ENCODE results near the gene SLC3A2.
"Not testable (repeated sequence)": the region's sequence is repeated elsewhere in the genome, so short reads cannot be mapped to it uniquely, and the experiment has no call there.

Gene SLC3A2

DNA sequence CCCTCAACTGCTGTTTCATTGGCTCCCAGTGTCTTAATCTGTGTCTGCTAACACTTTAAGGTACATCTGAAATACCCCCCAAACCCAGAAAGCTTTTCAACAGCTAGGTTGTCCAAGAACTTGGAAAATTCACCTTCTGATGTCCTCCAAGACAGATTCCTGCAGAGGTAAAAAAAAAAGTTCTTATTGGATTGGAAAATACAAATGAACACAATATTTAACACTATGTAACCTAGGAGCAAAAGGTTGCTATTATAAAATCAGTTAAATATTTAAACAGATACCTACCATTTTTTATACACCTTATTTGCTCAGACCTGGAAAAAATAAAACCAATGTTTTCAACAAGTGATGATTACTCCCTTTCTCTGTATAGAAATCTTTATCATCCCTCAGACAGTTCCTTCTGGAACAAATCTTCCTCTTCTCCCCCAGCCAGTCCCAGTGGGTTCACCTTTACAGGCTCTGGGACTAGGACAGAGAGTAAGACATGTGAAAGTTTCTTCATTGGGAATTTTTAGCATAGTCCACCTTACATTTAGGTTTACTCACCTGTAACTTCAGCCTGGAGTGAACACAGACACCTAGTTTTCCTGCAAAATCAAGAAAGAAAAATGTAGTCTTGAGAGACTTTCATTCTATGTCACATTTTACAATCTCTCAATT is 28.0 kb upstream of the SLC3A2 start:
- no peak for DNase-seq

DNA sequence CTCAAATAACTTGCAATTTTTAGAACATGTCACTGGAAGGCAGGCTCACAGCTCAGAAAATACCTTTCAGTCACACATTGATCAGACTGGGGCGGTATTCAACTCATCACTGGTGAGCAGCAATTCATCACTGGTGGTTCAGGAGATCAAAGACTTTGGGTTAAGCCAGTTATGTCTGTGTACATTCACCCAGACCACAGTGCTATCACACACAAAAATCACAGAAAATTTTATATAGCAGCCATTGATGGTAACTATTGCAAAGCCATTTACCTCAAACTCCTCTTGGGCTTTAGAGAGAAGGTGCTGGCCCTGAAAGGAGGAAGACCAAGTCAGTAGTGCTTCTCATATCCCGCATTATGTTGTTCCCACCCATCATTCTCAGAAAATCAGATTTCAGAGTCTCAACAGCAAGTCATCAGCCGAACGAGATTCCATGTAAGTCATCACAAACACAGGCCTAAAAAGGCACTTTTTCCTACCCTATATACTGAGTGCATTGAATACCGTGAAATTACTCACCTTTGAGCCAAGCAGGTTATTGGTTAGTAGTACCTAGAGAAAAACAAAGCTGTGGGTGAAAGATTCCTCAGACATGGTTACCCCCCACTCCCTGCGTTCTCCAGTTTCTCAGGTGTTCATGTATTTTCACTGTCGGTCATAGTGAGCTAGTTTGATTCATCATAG is 27.3 kb upstream of the SLC3A2 start:
- DNase-seq = no peak

DNA sequence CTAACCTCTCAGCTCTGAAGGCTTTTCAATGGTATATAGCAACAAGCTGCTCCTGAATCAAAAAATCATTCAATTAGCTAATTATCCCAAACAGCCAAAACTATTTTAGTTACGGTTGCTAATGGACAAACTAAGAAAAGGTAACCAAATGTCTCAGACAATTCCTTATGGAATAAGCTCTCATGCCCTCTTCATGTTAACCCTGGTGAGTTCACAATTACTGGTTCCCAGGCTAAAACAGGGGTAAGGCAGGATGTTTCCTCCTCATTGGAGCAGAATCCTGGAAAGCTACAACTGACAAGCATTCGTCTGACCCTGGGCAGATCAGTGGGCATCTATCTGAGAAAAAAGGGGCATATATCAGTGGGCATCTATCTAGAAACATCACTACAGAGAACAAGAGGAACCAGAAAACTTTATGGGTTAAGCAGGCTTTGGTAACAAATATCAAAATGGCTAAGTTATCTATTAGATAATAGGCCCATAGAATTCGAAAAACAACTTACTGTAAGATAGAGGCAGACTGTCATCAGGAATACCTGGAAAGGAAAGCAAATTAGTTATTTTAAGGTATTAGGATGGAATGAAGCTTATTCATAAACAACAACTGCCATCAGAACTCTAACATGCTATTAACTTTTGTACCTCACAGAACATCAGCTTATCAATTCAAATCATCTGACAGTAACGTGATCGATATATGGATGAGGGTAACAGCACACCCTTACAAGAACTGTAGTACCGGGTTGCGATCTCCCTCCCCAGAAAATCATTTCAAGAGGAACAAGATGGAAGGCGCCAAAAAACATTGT is 26.5 kb upstream of the SLC3A2 start:
- no peak for DNase-seq

DNA sequence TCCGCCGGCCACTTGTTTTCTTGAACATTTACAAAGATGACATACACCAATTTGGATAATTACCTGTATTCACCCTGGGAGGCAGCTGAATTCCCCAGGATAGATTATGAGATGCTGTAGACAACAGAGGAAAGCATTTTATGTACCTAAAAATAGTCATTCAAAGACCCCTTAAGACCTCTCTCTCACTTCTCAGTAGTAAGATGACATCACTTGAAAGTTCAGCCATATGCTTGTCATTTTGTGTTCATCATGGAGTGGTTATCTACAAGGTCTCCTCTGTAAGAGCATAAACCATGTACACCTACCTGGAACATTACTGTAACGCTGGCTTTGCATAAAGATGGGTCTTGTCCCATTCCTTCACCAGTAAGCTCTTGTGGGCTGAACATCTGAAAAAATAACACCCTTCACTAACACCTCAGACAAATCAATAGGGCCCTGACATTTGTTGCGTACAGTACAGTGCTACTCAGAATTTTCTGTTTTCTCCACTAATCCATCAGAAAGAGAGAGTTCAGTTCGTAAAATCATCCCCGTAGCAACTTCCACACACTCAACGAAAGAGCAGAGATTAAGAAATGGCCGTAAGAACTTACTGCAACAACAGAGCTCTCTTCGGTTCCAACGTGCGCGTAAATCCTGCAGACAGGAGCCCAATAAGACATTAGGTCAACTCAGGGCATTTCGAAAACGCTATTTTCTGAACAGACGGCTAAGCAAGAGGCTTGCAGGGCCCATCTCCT is 25.7 kb upstream of the SLC3A2 start:
- DNase-seq = no peak

DNA sequence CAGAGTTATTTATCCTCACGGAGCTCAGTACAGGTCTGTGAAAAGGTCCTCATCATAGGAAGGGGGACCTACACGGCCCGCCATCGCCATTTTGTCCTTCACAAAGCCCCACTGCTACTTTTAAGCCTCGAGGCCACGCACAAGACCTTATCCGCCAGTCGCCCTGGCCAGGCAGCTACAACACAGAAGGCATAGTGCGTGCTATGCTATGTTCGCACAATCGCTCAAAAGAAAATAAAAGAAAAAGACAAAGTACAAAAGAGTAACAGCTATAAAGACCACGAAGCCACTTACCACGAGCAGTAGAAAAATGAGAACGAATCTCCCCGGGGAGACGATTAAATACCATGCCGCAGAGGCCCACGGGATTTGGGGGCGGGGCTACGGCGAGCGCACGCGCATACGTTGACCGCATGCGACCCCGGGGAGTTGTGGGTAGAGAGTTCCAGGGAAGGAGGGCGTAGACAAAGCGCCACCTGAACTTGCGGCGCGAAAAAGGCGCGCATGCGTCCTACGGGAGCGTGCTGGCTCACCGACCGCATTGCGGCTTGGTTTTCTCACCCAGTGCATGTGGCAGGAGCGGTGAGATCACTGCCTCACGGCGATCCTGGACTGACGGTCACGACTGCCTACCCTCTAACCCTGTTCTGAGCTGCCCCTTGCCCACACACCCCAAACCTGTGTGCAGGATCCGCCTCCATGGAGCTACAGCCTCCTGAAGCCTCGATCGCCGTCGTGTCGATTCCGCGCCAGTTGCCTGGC is 24.9 kb upstream of the SLC3A2 start:
- peak; percentile 91 for DNase-seq

DNA sequence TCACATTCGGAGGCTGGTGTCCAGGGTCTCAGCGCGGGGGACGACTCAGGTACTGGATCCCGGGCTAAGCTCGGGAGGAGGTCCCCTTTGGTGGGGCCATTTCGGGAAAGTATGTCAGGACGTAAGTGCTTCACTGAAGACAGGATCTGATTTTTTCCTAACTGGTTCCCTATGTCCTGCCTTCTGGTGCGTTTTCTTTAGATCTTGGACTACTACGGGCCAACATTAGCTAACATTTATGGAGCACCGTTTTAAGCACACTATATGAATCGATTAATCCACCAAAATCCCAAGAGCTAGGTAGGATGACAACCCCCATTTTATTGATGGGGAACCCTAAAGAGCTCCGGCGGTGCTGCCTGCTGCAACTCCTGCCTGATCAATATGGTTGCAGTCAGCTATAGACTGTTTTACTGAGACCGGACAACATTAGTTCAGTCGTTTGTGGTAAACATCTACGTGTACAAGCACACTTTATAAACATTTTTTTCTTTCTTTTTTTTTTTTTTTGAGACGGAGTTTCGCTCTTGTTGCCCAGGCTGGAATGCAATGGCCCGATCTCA is 24.3 kb upstream of the SLC3A2 start:
- DNase-seq = no peak

DNA sequence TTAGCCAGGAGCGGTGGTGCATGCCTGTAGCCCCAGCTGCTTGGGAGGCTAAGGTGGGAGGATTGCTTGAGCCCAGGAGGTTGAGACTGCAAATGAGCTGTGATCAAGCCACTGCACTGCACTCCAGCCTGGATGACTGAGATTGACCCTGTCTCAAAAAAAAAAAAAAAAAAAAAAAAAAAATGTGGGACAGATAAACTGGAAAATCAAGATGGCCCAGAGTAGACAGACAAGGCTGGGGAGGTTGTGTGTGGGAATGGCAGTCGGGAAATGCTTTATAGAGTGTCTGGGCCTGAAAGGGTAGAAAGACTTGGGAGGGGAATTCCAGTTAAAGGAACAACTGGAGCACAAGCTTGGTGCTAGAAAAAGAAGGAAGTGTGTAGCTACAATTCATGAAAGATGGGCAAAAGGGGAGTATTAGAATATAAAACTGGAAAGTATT is 23.1 kb upstream of the SLC3A2 start:
- no peak for DNase-seq

DNA sequence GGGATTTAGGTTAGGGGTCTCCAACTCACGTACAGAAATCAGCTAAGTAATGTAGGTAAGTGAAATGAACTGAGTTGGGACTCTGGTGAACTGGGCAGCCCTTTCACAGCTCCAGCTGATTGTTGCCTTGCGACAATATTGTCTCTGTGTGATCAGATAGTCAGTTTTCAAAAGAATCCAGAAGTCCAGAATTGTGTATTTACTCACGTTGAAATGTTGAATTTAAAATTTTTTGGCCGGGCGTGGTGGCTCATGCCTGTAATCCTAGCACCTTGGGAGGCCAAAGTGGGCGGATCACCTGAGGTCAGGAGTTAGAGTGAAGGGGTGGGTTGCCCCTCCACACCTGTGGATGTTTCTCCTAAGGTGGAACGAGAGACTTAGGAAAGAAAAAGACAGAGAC is 22.5 kb upstream of the SLC3A2 start:
- DNase-seq = no peak

DNA sequence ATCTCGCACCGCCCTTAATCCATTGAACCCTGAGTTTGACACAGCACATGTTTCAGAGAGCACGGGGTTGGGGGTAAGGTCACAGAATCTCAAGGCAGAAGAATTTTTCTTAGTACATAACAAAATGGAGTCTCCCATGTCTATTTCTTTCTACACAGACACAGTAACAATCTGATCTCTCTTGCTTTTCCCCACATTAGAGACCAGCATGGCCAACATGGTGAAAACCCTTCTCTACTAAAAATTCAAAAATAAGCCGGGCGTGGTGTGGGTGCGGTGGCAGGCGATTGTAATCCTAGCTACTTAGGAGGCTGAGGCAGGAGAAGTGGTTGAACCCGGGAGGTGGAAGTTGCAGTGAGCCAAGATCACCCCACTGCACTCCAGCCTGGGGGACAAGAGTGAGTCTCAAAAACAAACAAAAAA is 21.4 kb upstream of the SLC3A2 start:
- not testable (repeated sequence) for DNase-seq

DNA sequence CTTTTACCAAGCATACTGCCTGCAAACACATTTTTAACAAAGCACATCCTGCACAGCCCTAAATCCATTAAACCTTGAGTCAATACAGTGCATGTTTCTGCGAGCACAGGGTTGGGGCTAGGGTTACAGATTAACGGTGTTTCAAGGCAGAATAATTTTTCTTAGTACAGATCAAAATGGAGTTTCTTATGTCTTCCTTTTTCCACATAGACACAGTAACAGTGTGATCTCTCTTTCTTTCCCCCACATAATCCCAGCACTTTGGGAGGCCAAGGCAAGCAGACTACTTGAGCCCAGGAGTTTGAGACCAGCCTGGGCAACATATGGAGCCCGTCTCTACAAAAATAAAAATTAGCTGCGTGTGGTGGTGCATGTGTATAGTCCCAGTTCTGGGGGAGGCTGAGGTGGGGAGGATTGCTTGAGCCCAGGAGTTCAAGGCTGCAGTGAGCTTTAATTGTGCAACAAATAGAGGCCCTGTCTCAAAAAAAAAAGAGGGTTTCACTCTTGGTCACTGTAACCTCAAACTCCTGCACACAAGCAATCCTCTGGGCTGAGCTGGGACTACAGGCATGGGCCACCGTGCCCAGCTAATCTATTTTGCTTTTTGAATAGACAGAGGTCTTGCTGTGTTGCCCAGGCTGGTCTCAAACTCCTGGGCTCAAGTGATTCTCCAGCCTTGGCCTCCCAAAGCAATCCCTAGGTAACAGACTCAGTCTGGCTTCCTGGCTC is 19.7 kb upstream of the SLC3A2 start:
- no peak for DNase-seq

DNA sequence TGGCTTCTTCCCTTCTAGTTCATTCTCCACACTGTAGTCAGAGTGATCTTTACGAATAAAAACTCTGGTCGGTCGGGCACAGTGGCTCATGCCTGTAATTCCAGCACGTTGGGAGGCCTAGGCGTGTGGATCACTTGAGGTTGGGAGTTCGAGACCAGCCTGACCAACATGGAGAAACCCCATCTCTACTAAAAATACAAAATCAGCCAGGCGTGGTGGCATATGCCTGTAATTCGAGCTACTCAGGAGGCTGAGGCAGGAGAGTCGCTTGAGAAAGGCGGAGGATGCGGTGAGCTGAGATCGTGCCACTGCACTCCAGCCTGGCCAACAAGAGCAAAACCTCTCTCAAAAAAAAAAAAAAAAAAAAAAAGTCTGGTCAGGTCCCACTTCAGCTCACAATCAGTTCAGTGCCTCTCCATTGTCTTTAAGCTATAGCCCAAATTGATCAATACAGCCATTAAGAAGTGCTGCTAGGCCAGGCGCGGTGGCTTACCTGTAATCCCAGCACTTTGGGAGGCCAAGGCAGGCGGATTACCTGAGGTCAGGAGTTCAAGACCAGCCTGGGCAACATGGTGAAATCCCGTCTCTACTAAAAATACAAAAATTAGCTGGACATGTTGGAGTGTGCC is 19.0 kb upstream of the SLC3A2 start:
- not testable (repeated sequence) for DNase-seq

DNA sequence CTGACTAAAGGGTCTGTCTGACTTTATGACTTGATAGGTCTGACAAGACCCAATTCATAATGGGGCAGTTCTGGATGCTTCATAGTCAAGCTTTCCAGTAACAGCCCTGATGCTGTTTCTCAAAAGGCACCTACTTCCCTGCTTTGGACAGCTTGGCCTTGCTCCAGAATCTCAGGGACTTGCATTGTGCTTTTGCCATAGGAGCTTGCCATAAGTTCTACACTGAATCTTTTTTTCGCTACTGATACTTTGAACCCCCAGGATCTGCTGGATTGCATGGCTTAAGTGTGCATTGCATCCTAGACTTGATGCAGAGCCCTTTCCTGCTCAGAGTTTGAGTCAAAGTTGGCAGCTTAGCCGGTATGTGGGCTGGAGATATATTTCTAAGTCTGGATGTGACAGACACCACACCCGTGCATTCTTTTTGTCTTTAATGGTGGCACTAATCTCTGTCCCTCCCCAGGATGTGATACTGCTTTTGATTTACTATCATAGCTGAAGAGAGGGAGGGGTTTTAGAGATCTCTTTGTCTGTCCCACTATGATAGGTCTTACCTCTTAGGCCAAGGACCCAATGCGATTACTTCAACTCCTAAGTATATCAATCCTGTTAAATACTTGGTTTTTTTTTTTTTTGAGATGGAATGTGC is 16.9 kb upstream of the SLC3A2 start:
- no peak for DNase-seq

DNA sequence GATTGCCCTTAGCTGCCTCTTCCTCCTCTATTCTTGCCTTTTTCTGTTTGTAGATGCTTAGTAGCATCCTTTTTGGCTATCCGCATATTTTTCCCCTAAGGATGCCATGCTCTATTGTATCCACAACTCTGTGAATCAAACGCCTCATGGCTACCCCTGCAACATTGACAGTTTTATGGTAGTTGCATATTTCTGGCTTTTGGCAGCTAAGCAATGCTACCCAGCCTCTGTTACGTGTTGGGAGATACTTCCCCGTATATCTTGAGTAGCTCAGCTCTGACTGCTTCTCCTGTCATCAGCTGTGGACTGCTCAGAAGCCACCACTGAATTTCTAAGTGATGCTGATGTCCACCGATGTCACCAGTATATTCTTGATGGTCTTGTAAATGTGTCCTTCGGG is 15.1 kb upstream of the SLC3A2 start:
- no peak for DNase-seq

DNA sequence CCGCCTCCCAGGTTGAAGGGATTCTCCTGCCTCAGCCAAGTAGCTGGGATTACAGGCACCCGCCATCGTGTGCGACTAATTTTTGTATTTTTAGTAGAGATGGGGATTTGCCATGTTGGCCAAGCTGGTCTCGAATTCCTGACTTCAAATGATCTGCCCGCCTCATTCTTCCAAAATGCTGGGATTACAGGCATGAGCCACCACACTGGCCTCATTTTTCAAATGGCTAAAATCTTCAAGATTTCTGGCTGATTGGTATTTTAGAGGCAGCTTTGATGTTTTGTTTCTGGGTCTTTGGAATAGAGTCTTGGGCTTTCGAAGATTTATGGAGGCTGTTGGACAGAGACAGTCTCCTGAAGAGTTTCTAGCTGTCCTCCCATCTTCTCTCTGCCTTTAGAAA is 5.8 kb upstream of the SLC3A2 start:
- DNase-seq = no peak

DNA sequence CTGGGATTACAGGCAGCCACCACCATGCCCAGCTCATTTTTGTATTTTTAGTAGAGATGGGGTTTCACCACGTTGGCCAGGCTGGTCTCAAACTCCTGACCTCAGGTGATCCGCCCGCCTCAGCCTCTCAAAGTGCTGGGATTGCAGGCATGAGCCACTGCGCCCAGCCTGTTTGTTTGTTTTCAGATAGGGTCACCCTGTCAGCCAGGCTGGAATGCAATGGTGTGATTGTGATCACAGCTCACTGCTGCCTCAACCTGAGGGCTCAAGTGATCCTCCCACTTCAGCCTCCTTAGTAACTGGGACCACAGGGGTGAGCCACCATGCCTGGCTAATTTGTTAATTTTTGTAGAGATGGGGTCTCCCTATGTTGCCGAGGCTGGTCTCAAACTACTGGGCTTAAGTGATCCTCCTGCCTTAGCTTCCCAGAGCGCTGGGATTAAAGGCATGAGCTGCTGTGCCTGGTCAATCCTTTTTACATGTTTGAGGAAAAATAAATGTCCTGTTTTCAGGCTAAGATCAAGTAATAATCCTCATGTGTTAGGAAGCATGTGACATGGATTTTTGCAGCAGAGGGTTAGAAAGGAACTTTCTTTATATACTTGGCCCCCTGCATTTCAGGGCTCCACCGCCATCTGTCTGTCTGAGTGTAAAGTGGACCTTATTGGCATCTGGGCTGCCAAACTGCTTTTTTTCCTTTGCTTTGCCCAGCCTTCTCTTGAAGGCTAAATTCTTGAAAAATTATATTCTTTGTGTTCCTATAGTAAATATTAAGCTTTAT is 4.8 kb upstream of the SLC3A2 start:
- DNase-seq = no peak

DNA sequence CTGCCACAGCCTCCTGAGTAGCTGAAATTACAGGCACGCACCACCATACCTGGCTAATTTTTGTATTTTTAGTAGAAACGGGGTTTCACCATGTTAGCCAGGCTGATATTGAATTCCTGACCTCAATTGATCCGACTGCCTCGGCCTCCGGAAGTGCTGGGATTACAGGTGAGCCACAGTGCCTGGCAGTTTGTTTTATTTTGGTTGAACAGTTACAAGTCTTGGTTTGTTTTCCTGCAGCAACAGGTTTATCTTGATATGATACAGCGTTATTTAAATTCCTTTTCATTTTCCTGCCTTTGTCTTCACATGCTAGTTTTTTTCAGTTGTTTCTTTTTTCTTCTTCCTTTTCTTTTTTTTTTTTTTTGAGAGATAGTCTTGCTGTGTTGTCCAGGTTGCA is 4.0 kb upstream of the SLC3A2 start:
- no peak for DNase-seq

DNA sequence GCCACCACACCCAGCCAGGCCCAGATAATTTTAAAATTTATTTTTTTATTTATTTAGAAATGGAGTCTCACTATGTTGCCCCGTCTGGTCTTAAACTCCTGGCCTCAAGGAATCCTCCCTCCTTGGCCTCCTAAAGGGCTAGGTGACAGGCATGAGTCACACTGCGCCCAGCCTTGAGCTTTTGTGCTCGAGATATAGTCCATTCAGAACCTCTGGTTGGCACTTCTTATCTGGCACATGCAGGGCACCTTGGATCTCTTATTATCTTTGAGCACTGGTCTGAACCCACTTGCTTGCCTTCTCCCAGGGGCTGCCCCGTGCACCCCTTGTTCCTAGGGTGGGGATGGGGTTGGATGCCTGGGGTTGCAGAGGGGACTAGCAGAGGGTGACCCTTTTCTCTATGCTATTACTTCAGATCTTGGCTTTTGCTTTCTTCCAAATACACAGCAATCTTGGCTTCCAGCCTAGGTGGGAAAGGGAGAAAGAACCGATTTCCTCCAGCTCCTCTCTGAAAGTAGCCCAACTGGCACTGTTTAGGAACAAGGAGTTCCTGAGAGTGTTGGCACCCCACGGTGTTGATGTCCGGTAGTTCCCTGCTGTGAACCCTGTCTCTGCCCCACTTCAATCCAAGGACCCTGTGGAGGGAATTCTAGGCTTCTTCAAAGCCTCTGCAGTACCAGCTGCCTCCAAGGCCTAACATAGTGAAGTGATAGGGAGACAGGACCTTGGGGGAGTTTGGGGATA is 1.3 kb upstream of the SLC3A2 start:
- no peak for DNase-seq

DNA sequence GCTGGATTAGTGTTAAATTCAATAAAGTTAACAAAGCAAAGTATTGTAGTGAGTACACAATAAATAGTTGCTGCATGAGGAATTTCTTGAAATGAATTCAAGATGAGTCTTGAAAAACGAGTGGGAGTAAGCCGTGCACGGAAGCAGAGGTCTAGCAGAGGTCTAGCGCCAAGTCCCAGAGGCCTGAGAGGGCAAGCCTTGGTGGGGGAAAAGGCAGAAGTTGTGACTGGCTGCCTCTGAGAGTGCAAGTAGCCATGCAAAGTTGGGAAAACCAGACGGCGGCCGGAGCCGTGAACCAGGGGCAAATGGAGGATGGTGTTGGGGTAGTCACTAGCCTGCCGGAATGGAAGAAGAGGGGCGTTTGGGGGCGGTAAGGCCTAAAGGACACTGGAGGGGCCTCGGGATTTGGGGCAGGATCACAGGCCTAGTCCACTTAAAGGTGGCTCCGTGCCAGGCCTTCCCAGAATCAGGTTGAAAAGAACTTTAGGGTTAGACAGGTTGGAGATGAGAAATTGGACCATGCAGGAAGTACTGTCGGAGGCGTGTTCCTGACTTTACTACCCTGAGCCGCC is 379 bp upstream of the SLC3A2 start:
- DNase-seq = no peak
